Activated CD8-positive, alpha-beta memory T cell treated with anti-CD3 and anti-CD28 coated beads, Interleukin-2, amount 50 U/mL, for 48 hours (primary cell): ENCODE results near the gene IQCF5.
"Not testable (repeated sequence)": the region's sequence is repeated elsewhere in the genome, so short reads cannot be mapped to it uniquely, and the experiment has no call there.

Experiments
- DNase-seq: peaks from one replicate; pipeline ENCODE4 v3.0.0-alpha.2; 2020

The IQCF5 gene

GRCh38 chr3:51862886-51863285 is 12.5 kb downstream of the IQCF5 start:
- DNase-seq, result no peak

- DNase-seq, result no peak
Observed at GRCh38 chr3:51860703-51861665, 14.4 kb downstream of the IQCF5 start, which contains the start of gene IQCF2. TSS of gene IQCF2 (plus strand) at chr3:51861615. CDS start at chr3:51861667, 52 bp downstream.

GRCh38 chr3:51855411-51855810 is 20.0 kb downstream of the IQCF5 start:
- not testable (repeated sequence) for DNase-seq

- DNase-seq, result no peak
Observed at GRCh38 chr3:51845129-51845528, 30.3 kb downstream of the IQCF5 start.

GRCh38 chr3:51836606-51837005 is 38.8 kb downstream of the IQCF5 start:
- no peak for DNase-seq

GRCh38 chr3:51830836-51831385 is 44.5 kb downstream of the IQCF5 start:
- no peak for DNase-seq

GRCh38 chr3:51830345-51830744 is 45.1 kb downstream of the IQCF5 start:
- DNase-seq, result no peak

GRCh38 chr3:51828297-51828696 is 47.1 kb downstream of the IQCF5 start:
- DNase-seq, result no peak
